M059J (cell line): ENCODE data around the gene JAK3. TPM values are rescaled to one million over a fixed set of nuclear protein-coding genes. Genes with fewer than 3 reads are reported as not detected.

Source experiments
- DNase-seq: peaks from one replicate; pipeline ENCODE4 v3.0.0-alpha.2; 2012; ENCODE audit warnings: low read depth
- total RNA-seq: library from RNA; depleted of rRNA; stranded (reverse); fragments of >200 nt; shearing (Covaris generic); gene quantifications from 2 replicates; pipeline ENCODE4 v1.2.3, GENCODE V29; 2014

The JAK3 gene
- total RNA-seq, 1 experiment from 2014 or later, result 0.39 TPM

- DNase-seq, result no peak
Observed at GRCh38 chr19:17865364-17866311, 17.9 kb upstream of the JAK3 start.

GRCh38 chr19:17863520-17864182, 15.9 kb upstream of the JAK3 start:
- peak; percentile 64 for DNase-seq

- DNase-seq, result no peak
Observed at GRCh38 chr19:17862711-17863519, 15.1 kb upstream of the JAK3 start.

GRCh38 chr19:17861542-17862402, 14.0 kb upstream of the JAK3 start:
- no peak for DNase-seq

GRCh38 chr19:17860993-17861360, 13.2 kb upstream of the JAK3 start:
- no peak for DNase-seq

GRCh38 chr19:17860331-17860992, 12.7 kb upstream of the JAK3 start:
- DNase-seq, result no peak

- peak; percentile 100 for DNase-seq
Observed at GRCh38 chr19:17859533-17860330, 11.9 kb upstream of the JAK3 start, which contains the start of gene RPL18A. Gene RPL18A, plus strand, starts transcription at chr19:17859910. Its CDS starts 47 bp downstream, at chr19:17859957.

- DNase-seq, result peak; percentile 69
Observed at GRCh38 chr19:17855280-17856152, 7.7 kb upstream of the JAK3 start.

- DNase-seq, result no peak
Observed at GRCh38 chr19:17854061-17854460, 6.3 kb upstream of the JAK3 start.

GRCh38 chr19:17848595-17849292, 962 bp upstream of the JAK3 start:
- no peak for DNase-seq

- no peak for DNase-seq
Observed at GRCh38 chr19:17846146-17846545, 1.6 kb downstream of the JAK3 start.

- no peak for DNase-seq
Observed at GRCh38 chr19:17843908-17844490, 3.8 kb downstream of the JAK3 start.

- DNase-seq, result no peak
Observed at GRCh38 chr19:17843292-17843827, 4.4 kb downstream of the JAK3 start.

GRCh38 chr19:17842663-17843291, 5.0 kb downstream of the JAK3 start:
- no peak for DNase-seq

- peak; percentile 85 for DNase-seq
Observed at GRCh38 chr19:17841810-17842662, 5.7 kb downstream of the JAK3 start.

- peak; percentile 66 for DNase-seq
Observed at GRCh38 chr19:17841371-17841809, 6.4 kb downstream of the JAK3 start.
